Measurements from ENCODE around the gene ADAMTS20.
"Not testable (repeated sequence)": the region's sequence is repeated elsewhere in the genome, so short reads cannot be mapped to it uniquely, and the experiment has no call there.

The ADAMTS20 gene

DNA sequence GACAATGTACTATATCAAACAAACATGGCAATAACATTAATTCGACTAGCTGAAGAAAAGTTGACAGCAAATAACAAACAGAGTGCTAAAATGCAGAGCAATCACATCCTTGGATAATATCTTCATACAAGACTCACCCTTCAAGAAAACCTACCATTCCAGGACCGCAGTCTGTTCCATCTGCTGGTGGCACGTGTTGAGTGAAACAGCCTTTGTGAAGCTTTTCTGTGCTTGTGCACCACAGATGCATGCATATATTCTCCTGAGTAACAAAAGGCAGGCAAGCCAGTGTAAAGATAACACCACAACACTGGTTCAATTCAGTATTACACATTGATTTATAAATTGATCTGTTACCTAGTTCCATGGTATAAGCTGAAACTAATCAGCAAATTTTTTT, 89.3 kb downstream of the ADAMTS20 start:
- no peak for DNase-seq

- no peak for DNase-seq
These were observed 89.9 kb downstream of the ADAMTS20 start for GRCh38 chr12:43462080-43462479.

GRCh38 chr12:43459285-43459684, 92.7 kb downstream of the ADAMTS20 start:
- DNase-seq: no peak

GRCh38 chr12:43453761-43454160, 98.2 kb downstream of the ADAMTS20 start:
- DNase-seq: no peak

GRCh38 chr12:43444940-43445564, 107.0 kb downstream of the ADAMTS20 start:
- peak; percentile 59 to 65 for DNase-seq

DNA sequence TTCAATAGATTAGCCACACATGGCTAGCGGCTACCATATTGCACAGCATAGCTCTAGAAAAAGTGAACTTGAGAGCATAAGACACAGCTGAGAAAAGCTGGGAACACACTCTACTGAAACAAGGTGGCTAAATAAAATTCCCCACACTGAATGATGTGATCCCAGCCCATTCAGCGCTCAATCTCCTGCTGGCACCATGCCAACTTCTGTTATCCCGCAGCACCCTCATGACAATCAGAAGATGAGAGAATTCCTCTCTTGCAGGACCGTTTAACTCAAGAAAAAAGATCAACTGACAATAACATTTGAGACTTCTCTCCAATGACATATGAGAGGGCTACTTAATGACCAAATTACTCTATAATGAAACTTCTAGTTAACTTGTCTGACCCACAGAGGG, 115.4 kb downstream of the ADAMTS20 start:
- DNase-seq: no peak

- DNase-seq: no peak
These were observed 117.4 kb downstream of the ADAMTS20 start for GRCh38 chr12:43434614-43435013.

DNA sequence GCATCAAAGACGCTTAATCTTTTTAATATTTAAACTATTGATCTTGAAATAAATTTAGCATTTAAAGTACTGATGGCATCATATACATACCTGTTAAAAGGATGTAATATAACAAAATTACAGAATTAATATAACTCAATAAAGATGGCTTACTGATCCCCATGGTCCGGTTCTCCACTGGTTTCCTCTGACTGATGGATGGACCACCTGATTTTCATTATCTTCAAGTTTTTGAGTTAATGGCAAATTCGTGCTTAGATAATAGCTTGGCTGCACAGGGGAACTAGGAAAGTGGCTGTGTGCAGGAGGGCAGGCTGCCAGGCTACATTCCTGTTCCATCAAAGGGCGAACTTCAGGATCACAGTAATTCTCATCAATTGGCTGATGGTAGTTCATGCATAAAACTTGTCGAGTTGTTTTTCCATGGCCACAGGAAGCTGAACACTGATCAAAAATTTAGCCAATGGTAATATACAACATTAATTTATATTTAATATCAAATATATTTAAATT, 123.9 kb downstream of the ADAMTS20 start:
- DNase-seq: no peak

GRCh38 chr12:43425361-43425760, 126.6 kb downstream of the ADAMTS20 start:
- DNase-seq: no peak

- no peak for DNase-seq
These were observed 135.0 kb downstream of the ADAMTS20 start for GRCh38 chr12:43416981-43417380.

DNA sequence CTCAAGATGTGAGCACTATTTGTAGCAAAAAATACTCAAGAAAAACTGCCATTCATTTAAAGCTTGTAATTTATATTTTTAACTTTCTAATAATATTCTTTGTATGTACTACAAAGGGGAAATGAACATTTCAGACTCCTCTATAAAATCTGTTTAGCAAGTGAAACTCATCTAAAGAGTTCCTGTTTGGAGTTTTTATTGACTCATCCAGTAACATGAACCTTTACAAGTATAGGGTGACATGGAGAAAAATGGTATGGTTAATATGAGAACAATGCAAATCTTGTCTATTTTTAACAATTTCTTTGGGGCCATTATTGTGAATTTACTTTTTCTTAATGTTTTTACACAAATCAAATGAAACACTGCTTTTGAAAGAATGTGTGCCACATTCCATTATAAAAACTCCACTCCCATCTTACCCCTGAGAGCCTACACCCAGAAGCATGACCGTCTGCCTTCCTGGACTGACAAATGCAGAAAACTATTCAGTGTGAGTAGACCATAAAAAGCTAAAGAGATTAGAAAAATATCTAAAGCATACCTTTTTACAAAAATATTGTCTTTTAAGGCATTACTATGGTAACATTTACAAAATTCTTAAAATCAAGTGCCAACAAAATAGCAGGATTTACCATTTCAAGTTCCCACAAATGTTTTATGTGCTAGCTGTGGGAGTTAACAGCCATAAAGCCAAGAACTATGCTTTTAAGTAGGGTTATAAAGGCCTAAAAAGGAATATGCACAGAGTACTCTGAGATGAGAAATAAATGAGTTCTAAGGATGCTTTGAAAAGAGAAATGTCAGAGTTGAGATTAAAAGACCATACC, 144.0 kb downstream of the ADAMTS20 start:
- DNase-seq: no peak

DNA sequence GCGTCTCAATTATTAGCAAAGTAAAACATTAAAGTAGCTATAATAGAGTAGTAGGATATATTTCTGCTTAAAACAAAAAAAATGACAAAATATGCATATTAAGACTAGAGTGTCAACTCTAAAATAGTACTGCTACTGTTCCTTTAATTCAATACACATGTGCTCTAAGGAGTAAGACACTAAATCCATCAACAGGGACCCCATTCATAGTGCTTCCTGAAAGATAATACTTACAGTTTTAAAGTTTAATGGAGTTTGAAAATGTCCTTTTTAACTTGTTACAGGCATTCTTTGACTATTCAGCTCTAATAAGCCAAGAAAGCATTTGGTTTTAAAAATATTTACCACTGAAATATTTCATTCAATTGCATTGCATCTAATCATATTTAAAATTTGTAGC, 145.2 kb downstream of the ADAMTS20 start:
- DNase-seq: no peak

DNA sequence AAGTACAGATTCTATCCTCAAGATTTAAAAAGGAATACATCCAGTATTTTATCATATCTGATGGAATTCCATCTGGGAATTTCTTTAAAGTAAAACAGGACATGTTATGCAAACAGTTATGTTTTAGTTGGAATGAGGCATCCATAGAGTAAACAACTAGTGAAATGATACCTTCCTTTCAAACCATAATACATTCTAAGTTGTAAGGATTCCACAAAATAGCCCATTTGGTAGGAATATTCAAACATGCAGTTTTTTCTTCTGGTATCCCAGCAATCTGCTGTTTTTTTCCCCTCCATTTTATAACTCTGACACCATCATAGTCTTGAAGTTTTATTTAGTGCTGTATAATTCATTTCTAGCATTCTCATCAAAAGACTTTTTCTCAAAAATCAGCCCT, 149.6 kb downstream of the ADAMTS20 start:
- DNase-seq: no peak

GRCh38 chr12:43401096-43401495, 150.9 kb downstream of the ADAMTS20 start:
- no peak for DNase-seq

DNA sequence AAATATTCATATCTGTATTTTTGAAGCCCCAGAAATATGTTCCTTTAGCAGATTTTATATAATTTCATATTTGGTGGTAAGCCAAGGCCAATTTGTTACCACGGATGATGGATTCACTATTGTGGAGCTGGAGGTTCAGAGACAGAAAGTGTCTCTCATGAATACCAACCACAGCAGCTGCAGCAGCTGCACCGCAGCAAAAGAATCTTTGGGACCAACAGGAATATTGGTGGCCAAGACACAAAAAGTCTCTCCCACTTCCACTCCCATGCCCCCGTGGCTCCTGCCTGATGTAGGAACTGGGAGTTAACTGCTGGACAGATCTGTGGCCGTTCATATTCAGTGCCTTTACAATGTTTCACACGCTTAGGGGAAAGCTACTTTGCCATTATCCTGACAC, 155.3 kb downstream of the ADAMTS20 start:
- no peak for DNase-seq

- DNase-seq: no peak
These were observed 159.9 kb downstream of the ADAMTS20 start for GRCh38 chr12:43392116-43392515.

- DNase-seq: no peak
These were observed 170.1 kb downstream of the ADAMTS20 start for GRCh38 chr12:43381879-43382278.

DNA sequence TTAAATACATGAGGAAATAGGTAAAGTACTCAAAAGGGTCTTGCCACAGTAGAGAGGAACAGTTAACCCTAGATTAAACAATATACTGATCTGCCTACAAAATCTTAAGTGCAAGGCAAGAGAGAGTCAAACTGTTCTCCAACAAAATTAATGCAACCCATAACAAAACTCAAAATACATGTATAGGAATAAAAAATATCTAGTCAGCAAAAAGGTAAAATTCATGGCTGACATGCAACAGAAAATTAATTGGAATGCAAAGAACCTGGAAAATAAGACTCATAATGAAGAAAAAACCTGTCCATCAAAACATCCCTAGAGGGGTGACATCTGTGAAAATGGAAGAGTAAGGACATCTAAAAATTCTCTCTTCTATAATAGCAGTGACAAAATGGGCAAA, 173.6 kb downstream of the ADAMTS20 start:
- no peak for DNase-seq

GRCh38 chr12:43370263-43370662, 181.7 kb downstream of the ADAMTS20 start:
- no peak for DNase-seq

GRCh38 chr12:43362910-43363694, 188.9 kb downstream of the ADAMTS20 start:
- no peak for DNase-seq

- no peak for DNase-seq
These were observed 190.8 kb downstream of the ADAMTS20 start for GRCh38 chr12:43361031-43361710.

DNA sequence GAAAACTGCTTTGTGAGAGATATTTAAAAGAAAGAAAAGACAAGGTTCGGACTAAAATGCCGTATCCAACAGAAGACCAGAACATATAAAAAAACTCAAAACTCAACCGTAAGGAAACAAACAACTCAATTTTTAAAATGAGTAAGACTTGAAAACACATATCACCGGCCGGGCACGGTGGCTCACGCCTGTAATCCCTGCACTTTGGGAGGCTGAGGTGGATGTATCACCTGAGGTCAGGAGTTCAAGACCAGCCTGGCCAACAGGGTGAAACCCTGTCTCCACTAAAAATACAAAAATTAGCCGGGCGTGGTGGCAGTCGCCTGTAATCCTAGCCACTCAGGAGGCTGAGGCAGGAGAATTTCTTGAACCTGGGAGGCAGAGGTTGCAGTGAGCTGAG, 192.0 kb downstream of the ADAMTS20 start:
- DNase-seq: not testable (repeated sequence)

GRCh38 chr12:43357141-43357540, 194.9 kb downstream of the ADAMTS20 start:
- DNase-seq: no peak
